ENCODE data around the gene NACC2.

DNA sequence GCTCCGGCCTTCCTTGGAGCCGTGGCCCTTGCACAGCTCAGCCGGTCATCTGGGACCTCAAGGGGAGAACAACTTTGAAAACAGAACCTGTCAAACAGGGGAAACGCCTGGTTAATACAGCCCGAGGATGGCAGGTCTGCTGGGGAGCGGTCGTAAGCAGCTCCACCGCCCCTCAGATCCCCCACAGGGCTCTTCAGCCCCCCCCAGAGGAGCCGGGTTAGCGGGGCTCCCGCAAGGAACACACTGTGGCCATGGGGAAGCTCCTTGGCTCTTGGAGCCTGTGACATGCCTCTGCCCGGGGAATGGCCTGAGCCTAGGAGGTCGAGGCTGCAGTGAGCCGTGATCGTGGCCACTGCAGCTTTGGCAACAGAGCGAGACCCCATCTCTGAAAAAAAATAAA lies 16.8 kb upstream of the NACC2 start:
- TF ChIP-seq POLR2A (IDR thresholded peaks at IDR 0.05; ENCODE audit: low read length) (no peak), GATA1 (IDR thresholded peaks at IDR 0.05; ENCODE audit: low read depth, low read length) (no peak)

All from erythroblast (primary cell).